ENCODE results near the gene THSD7A.

THSD7A gene

GRCh38 chr7:11829954-11830353 lies 2.0 kb downstream of the THSD7A start:
- Histone ChIP-seq H3K4me1 (ENCODE audit: control insufficient read depth in 1 of 2, insufficient read depth in 1 of 2, low read depth in 1 of 2, low read length in 1 of 2) (peaks cover 11 to 13% of the 10 kb centered on the region in 2 experiments), H3K4me3 (ENCODE audit: low read depth in 1 of 2, low read length in 1 of 2) (no peak overlapping the region), H3K27me3 (peaks cover 53% of the 10 kb centered on the region), H3K36me3 (no peaks in the 10 kb centered on the region), H3K9me3 (no peaks in the 10 kb centered on the region), H3K27ac (no peak overlapping the region)
- TF ChIP-seq CTCF (IDR thresholded peaks at IDR 0.05) = no peak

- Histone ChIP-seq H3K27ac (no peak overlapping the region), H3K4me3 (ENCODE audit: low read depth in 1 of 2, low read length in 1 of 2) (no peak overlapping the region), H3K9me3 (no peaks in the 10 kb centered on the region), H3K4me1 (ENCODE audit: control insufficient read depth in 1 of 2, insufficient read depth in 1 of 2, low read depth in 1 of 2, low read length in 1 of 2) (no peaks in the 10 kb centered on the region), H3K27me3 (no peaks in the 10 kb centered on the region), H3K36me3 (no peaks in the 10 kb centered on the region)
- no peak for TF ChIP-seq CTCF (IDR thresholded peaks at IDR 0.05)
Measured at GRCh38 chr7:11819947-11820346, 12.1 kb downstream of the THSD7A start.

GRCh38 chr7:11819271-11819670 lies 12.7 kb downstream of the THSD7A start:
- H3K36me3 ChIP-seq = no peaks in the 10 kb centered on the region
- H3K27ac ChIP-seq = no peak overlapping the region
- no peaks in the 10 kb centered on the region for H3K4me1 ChIP-seq (ENCODE audit: control insufficient read depth in 1 of 2, insufficient read depth in 1 of 2, low read depth in 1 of 2, low read length in 1 of 2)
- no peak for TF ChIP-seq CTCF (IDR thresholded peaks at IDR 0.05)
- H3K27me3 ChIP-seq = no peaks in the 10 kb centered on the region
- H3K4me3 ChIP-seq (ENCODE audit: low read depth in 1 of 2, low read length in 1 of 2) = no peak overlapping the region
- no peaks in the 10 kb centered on the region for H3K9me3 ChIP-seq

GRCh38 chr7:11818281-11818680 lies 13.7 kb downstream of the THSD7A start:
- TF ChIP-seq CTCF (IDR thresholded peaks at IDR 0.05) = no peak
- Histone ChIP-seq H3K4me1 (ENCODE audit: control insufficient read depth in 1 of 2, insufficient read depth in 1 of 2, low read depth in 1 of 2, low read length in 1 of 2) (no peaks in the 10 kb centered on the region), H3K9me3 (no peaks in the 10 kb centered on the region), H3K27me3 (no peaks in the 10 kb centered on the region), H3K27ac (no peak overlapping the region), H3K36me3 (no peaks in the 10 kb centered on the region), H3K4me3 (ENCODE audit: low read depth in 1 of 2, low read length in 1 of 2) (no peak overlapping the region)

GRCh38 chr7:11817111-11817740 lies 14.8 kb downstream of the THSD7A start:
- no peaks in the 10 kb centered on the region for H3K9me3 ChIP-seq
- no peak overlapping the region for H3K4me3 ChIP-seq (ENCODE audit: low read depth in 1 of 2, low read length in 1 of 2)
- no peaks in the 10 kb centered on the region for H3K36me3 ChIP-seq
- H3K27me3 ChIP-seq = no peaks in the 10 kb centered on the region
- no peak overlapping the region for H3K27ac ChIP-seq
- H3K4me1 ChIP-seq (ENCODE audit: control insufficient read depth in 1 of 2, insufficient read depth in 1 of 2, low read depth in 1 of 2, low read length in 1 of 2) = no peaks in the 10 kb centered on the region
- TF ChIP-seq CTCF (IDR thresholded peaks at IDR 0.05) = no peak

Data from neutrophil (primary cell).